ENCODE measurements around the gene ABLIM1.

GRCh38 chr10:114682532-114682931 lies 24.5 kb upstream of the ABLIM1 start:
- TF ChIP-seq SP1 (IDR thresholded peaks at IDR 0.05) (no peak), TARDBP (IDR thresholded peaks at IDR 0.05) (no peak), FOXK2 (IDR thresholded peaks at IDR 0.05) (no peak), FOXM1 (IDR thresholded peaks at IDR 0.05; ENCODE audit: borderline replicate concordance) (no peak), FOXA1 (IDR thresholded peaks at IDR 0.05) (no peak), BHLHE40 (IDR thresholded peaks at IDR 0.05; ENCODE audit: borderline replicate concordance) (no peak), NFRKB (IDR thresholded peaks at IDR 0.05) (no peak), L3MBTL2 (conservative IDR thresholded peaks at IDR 0.05) (no peak)

Data from HEK293T (cell line).